Epithelial cell of proximal tubule (primary cell): ENCODE data around the gene RPS6KA4. TPM values are rescaled to one million over a fixed set of nuclear protein-coding genes. Genes with fewer than 3 reads are reported as not detected.
"Not testable (repeated sequence)": the region's sequence is repeated elsewhere in the genome, so short reads cannot be mapped to it uniquely, and the experiment has no call there.

Source experiments
- DNase-seq: peaks from one replicate; pipeline ENCODE4 v3.0.0-alpha.2; 2011; ENCODE audit warnings: low read depth
- H3K4me3 ChIP-seq: 2 replicates; pipeline ENCODE4 v1.5.1; 2011; ENCODE audit warnings: low read depth, mild to moderate bottlenecking, low read length
- CTCF ChIP-seq: conservative IDR thresholded peaks from 2 replicates; pipeline ENCODE4 v1.5.1; 2012; ENCODE audit warnings: low read depth, mild to moderate bottlenecking, low read length
- total RNA-seq: library from RNA; depleted of rRNA; stranded (reverse); fragments of >200 nt; gene quantifications from 2 replicates; pipeline ENCODE4 v1.2.3, GENCODE V29; 2015

The RPS6KA4 gene
- total RNA-seq, 1 donor from 2014 or later = 37.1 TPM

- TF ChIP-seq CTCF = no peak
- no peak for DNase-seq
- no peak overlapping the region for H3K4me3 ChIP-seq
These were observed 50.9 kb downstream of the RPS6KA4 start for GRCh38 chr11:64409707-64410403.

GRCh38 chr11:64410404-64410734, 51.4 kb downstream of the RPS6KA4 start:
- TF ChIP-seq CTCF = no peak
- no peak overlapping the region for H3K4me3 ChIP-seq
- DNase-seq = no peak

- no peak for DNase-seq
- TF ChIP-seq CTCF = no peak
- no peak overlapping the region for H3K4me3 ChIP-seq
These were observed 54.5 kb downstream of the RPS6KA4 start for GRCh38 chr11:64413417-64413816.

- no peak for DNase-seq
- no peak for TF ChIP-seq CTCF
- H3K4me3 ChIP-seq = no peak overlapping the region
These were observed 56.3 kb downstream of the RPS6KA4 start for GRCh38 chr11:64415286-64415685.

GRCh38 chr11:64415996-64416728, 57.2 kb downstream of the RPS6KA4 start:
- no peak overlapping the region for H3K4me3 ChIP-seq
- TF ChIP-seq CTCF = no peak
- DNase-seq = no peak

- H3K4me3 ChIP-seq, DNase-seq: not testable (repeated sequence)
These were observed 59.3 kb downstream of the RPS6KA4 start for GRCh38 chr11:64418233-64418632.

GRCh38 chr11:64419257-64419790, 60.4 kb downstream of the RPS6KA4 start:
- no peak for DNase-seq
- TF ChIP-seq CTCF = no peak
- no peak overlapping the region for H3K4me3 ChIP-seq
